Activated gamma-delta T cell treated with Interleukin-2 at 50 U/mL for 16 hours (primary cell): ENCODE data around the gene CEACAM16.
"Not testable (repeated sequence)": the region's sequence is repeated elsewhere in the genome, so short reads cannot be mapped to it uniquely, and the experiment has no call there.

Experiments used
- DNase-seq: peaks from one replicate; pipeline ENCODE4 v3.0.0-alpha.2; 2020

The CEACAM16 gene

GRCh38 chr19:44704982-44705381, 6.0 kb downstream of the CEACAM16 start:
- no peak for DNase-seq

DNA sequence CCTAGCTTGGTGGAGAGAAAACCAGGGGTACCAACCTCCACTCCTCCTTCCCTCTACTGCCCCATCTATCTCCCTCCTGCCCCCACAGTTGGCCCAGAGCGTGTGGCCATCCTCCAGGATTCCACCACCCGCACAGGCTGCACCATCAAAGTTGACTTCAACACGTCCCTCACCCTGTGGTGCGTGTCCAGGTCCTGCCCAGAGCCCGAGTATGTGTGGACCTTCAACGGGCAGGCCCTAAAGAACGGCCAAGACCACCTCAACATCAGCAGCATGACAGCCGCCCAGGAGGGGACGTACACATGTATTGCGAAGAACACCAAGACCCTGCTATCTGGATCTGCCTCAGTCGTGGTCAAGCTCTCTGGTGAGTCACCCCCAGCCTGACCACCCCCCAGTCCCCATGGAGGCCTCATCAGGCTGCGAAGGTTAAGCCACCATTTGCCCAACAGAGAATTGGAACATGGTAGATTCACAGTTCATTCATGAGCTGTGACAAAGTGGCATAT, 6.6 kb downstream of the CEACAM16 start:
- no peak for DNase-seq

- no peak for DNase-seq
Observed at GRCh38 chr19:44706506-44707236, 7.7 kb downstream of the CEACAM16 start.

DNA sequence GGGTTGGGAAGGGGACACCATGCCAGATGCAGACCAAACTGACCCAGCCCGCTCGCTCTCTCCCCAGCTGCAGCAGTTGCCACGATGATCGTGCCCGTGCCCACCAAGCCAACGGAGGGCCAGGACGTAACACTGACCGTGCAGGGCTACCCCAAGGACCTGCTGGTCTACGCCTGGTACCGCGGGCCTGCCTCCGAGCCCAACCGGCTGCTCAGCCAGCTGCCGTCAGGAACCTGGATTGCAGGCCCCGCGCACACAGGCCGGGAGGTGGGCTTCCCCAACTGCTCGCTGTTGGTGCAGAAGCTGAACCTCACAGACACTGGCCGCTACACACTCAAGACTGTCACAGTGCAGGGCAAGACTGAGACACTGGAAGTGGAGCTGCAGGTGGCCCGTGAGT, 8.8 kb downstream of the CEACAM16 start:
- DNase-seq = no peak

- DNase-seq = no peak
Observed at GRCh38 chr19:44708940-44709339, 10.0 kb downstream of the CEACAM16 start.

GRCh38 chr19:44709434-44710266, 10.7 kb downstream of the CEACAM16 start:
- DNase-seq = not testable (repeated sequence)

GRCh38 chr19:44710483-44710882, 11.5 kb downstream of the CEACAM16 start:
- DNase-seq = no peak

GRCh38 chr19:44712864-44713515, 14.0 kb downstream of the CEACAM16 start:
- no peak for DNase-seq

DNA sequence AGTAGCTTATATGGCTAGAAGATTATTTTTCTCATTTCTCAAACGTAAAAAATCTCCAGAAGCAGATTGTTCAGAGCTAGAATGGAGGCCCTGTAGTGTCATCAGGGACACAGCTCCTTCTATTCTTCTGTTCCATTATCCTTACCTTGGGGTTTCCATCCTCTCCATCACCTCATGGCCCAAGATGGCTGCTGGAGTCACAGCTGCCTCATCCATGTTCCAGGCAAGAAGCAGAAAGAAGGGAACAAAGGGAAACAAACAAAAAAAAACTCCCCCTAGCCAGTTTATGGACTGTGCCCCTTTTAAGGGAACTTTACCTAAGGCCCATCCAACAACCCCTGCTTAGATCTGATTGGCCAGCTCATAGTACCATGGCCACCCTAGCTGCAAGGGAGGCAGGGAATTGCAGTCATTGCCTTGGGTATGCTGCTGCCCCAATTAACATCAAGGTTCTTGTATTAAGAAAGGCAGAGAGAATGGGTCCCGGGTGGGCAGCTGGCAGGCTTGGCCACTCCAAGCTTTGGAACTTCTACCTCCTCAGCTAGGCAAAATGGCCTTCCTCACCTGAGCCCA, 15.7 kb downstream of the CEACAM16 start:
- DNase-seq = no peak

- no peak for DNase-seq
Observed at GRCh38 chr19:44717603-44718002, 18.7 kb downstream of the CEACAM16 start.

- DNase-seq = no peak
Observed at GRCh38 chr19:44718441-44719261, 19.7 kb downstream of the CEACAM16 start.

- DNase-seq = no peak
Observed at GRCh38 chr19:44719262-44719701, 20.3 kb downstream of the CEACAM16 start.

DNA sequence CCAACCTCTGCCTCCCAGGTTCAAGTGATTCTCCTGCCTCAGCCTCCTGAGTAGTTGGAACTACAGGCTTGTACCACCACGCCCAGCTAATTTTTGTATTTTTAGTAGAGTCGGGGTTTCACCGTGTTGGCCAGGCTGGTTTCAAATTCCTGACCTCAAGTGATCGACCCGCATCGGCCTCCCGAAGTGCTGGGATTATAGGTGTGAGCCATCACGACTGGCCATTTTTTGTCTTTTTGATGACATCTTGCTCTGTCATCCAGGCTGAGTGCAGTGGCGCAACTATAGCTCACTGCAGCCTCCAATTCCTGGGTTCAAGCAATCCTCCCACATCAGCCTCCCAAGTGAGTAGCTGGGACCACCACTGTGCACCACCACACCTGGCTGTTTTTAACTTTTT, 21.4 kb downstream of the CEACAM16 start:
- not testable (repeated sequence) for DNase-seq

DNA sequence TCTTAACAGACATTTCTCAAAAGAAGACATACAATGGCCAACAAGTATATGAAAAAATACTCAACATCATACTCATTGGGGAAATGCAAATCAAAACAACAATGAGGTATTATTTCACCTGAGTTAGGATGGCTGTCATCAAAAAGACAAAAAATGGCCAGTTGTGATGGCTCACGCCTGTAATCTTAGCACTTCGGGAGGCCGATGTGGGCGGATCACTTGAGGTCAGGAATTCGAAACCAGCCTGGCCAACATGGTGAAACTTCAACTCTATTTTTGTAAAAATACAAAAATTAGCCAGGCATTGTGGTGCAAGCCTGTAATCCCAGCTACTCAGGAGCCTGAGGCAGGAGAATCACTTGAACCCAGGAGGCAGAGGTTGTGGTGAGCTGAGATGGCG, 22.0 kb downstream of the CEACAM16 start:
- no peak for DNase-seq

DNA sequence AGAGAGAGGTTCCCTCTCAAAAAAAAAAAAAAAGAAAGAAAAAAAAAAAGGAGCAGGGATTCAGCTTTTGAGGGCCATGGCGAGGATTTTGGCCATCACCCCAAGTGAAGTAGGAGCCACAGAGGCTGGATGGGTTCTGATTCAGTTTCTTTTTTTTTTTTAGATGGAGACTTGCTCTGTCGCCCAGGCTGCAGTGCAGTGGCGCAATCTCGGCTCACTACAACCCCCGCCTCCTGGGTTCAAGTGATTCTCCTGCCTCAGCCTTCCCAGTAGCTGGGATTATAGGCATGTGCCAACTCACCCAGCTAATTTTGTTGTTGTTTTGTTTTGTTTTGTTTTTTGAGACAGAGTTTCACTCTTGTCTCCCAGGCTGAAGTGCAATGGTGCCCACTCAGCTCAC, 22.4 kb downstream of the CEACAM16 start:
- DNase-seq = not testable (repeated sequence)

GRCh38 chr19:44722131-44723121, 23.5 kb downstream of the CEACAM16 start:
- no peak for DNase-seq

- no peak for DNase-seq
Observed at GRCh38 chr19:44723299-44723951, 24.5 kb downstream of the CEACAM16 start.

GRCh38 chr19:44723952-44724319, 25.0 kb downstream of the CEACAM16 start:
- DNase-seq = peak; percentile 71

DNA sequence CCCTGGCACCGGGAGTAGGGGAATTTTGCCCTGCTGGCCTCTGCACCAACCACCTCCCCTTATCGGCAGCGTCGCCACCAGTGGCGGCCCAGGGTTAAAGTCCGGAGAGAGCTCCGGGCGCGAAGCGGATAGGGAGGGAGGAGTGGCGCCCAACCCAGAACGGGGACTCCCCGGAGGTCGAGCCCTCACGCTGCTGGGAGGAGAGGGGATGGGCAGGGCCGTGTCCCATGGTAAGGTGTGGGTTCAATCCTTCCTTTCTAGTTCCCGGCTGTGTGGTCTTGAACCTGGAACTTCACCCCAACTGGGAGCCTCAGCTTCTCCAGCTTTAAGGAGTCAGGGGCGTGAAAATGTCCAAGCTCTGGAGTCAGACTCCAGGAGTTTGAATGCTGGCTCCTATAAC, 26.3 kb downstream of the CEACAM16 start:
- no peak for DNase-seq

- DNase-seq = no peak
Observed at GRCh38 chr19:44725684-44726083, 26.7 kb downstream of the CEACAM16 start.
